Common myeloid progenitor, CD34-positive (primary cell): Measurements from ENCODE around the gene SRPRB.

Source experiments
- CTCF ChIA-PET: fragments of 350-600 bp; sonication (Branson Sonifier 250); formaldehyde crosslinking; loops from one replicate; lab custom pipeline; 2021; ENCODE audit warnings: antibody characterized with exemption; lab: Charles Lee
- POLR2A ChIA-PET: fragments of 350-600 bp; sonication (Branson Sonifier 250); formaldehyde crosslinking; loops from one replicate; lab custom pipeline; 2021; ENCODE audit warnings: antibody characterized with exemption; lab: Charles Lee
- DNase-seq, 3 donors: peaks; one replicate each; pipeline versions ENCODE4 v3.0.0 to v3.0.0-alpha.2; 2013
- H3K27ac ChIP-seq, 2 experiments: 1 replicate in 1 of 2; 2 replicates in 1 of 2; pipeline ENCODE4 v1.7.0; 2013; ENCODE audit warnings: inconsistent platforms in 2 of 2, low read length in 2 of 2, mild to moderate bottlenecking in 2 of 2, low read depth in 1 of 2, moderate library complexity in 1 of 2; ENCODE audit not compliant: severe bottlenecking in 2 of 2, insufficient read depth in 1 of 2, poor library complexity in 1 of 2
- H3K27me3 ChIP-seq, 5 experiments: replicated peaks in 2 of 5; 1 replicate in 3 of 5; 2 replicates in 2 of 5; pipeline versions ENCODE4 v1.6.1 to v1.7.0; 2013; ENCODE audit warnings: low read length in 4 of 5, mild to moderate bottlenecking in 2 of 5, moderate library complexity in 2 of 5, inconsistent platforms in 1 of 5; ENCODE audit not compliant: insufficient read depth in 5 of 5, control insufficient read depth in 4 of 5
- H3K36me3 ChIP-seq, 4 experiments: 1 replicate in 2 of 4; 2 replicates in 2 of 4; pipeline versions ENCODE4 v1.6.1 to v1.7.0; 2013; ENCODE audit warnings: low read length in 3 of 4, control low read depth in 1 of 4, mild to moderate bottlenecking in 1 of 4; ENCODE audit not compliant: control insufficient read depth in 4 of 4, insufficient read depth in 4 of 4
- H3K4me1 ChIP-seq, 4 experiments: 1 replicate in 3 of 4; 2 replicates in 1 of 4; pipeline versions ENCODE4 v1.6.1 to v1.7.1; 2013; ENCODE audit warnings: low read length in 3 of 4, mild to moderate bottlenecking in 3 of 4, control low read depth in 1 of 4, inconsistent platforms in 1 of 4, moderate library complexity in 1 of 4; ENCODE audit not compliant: control insufficient read depth in 4 of 4, insufficient read depth in 4 of 4; ENCODE audit errors: control extremely low read depth in 1 of 4
- H3K4me3 ChIP-seq, 7 experiments: 1 replicate in 4 of 7; 2 replicates in 3 of 7; pipeline versions ENCODE4 v1.5.1 to v1.7.0; 2013; ENCODE audit warnings: mild to moderate bottlenecking in 7 of 7, low read length in 6 of 7, moderate library complexity in 6 of 7, inconsistent platforms in 2 of 7, low read depth in 2 of 7, control low read depth in 1 of 7; ENCODE audit not compliant: insufficient read depth in 4 of 7, control insufficient read depth in 1 of 7; ENCODE audit errors: extremely low read depth in 1 of 7
- H3K9me3 ChIP-seq, 5 experiments: 1 replicate in 4 of 5; 2 replicates in 1 of 5; pipeline versions ENCODE4 v1.6.1 to v1.7.1; 2013; ENCODE audit warnings: low read length in 4 of 5, mild to moderate bottlenecking in 2 of 5, inconsistent platforms in 1 of 5, low read depth in 1 of 5, moderate library complexity in 1 of 5; ENCODE audit not compliant: control insufficient read depth in 4 of 5, insufficient read depth in 2 of 5; ENCODE audit errors: control extremely low read depth in 1 of 5
- WGBS: methylation state at CpG from one replicate; pipeline ENCODE4 v1.1.5; 2013; ENCODE audit not compliant: insufficient coverage; 5-methylcytosine and 5-hydroxymethylcytosine counted together

The SRPRB gene

DNA sequence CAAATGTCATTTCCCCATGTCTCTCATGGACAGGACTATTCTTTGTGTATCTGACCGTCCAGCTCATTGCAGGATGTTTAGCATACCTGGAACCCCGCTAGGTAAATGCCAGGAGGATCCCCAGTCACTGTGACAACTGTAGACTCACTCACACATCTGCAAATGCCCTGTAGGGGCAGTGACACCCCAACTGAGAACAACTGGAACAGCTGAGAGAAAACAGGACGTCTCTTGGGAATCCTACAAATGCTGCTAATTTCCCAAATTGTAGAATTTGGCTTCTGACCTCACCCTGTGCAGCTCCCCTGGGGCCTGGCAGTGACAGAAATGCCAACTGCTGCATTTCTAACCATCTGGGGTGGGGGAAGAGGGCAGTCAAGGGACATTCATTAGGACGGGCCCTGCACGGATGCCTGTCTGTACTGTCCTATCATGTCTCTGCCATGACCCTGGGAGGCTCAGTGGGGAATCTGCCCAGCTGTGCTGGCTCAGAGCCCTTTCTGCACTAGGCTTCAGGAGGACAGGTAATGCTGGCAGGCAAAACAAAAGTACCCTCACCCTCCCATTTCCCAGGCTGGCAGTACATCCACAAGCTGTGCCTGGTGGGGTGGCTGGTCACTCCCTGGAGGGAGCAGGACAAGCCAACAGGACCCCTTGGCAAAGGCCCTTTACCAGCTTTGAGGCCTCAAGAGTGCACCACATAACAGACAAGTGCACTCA is 59.7 kb downstream of the SRPRB start:
- Histone ChIP-seq H3K4me3 (no peak overlapping the region), H3K36me3 (no peaks in the 10 kb centered on the region), H3K27ac (no peak overlapping the region), H3K9me3 (no peaks in the 10 kb centered on the region), H3K4me1 (peaks cover 0 to 4% (median 0%) of the 10 kb centered on the region in 4 experiments), H3K27me3 (no peaks in the 10 kb centered on the region)
- no peak for DNase-seq
- ChIA-PET POLR2A (no interaction called here), CTCF (interaction anchor here (1.2 to 2.1 kb wide), 2 partner anchors 10 to 11 kb away, joined by 5 to 6 read pairs; no protein-coding TSS in a partner anchor)
- WGBS, result 100% methylated on average over 3 of the region's 5 CpGs

DNA sequence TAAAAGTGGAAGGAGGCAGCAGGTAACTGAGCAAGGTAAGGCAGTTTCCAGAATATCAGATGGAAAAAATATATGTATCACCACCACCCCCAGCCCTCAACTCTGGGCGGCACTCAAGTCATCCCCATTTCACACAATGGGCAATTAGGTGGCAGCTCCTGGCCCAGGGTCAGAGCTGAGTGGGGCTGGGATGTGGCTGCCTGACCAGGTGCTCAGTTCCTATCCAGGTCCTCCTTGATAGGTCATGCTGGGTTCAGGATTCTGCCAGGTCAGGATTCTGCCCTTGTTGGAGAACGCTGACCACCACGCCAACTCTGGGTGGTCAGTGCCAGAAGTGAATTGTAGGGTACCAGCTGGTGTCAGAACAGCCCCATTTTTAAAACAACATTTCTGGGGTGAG is 60.5 kb downstream of the SRPRB start:
- Histone ChIP-seq H3K27me3 (no peaks in the 10 kb centered on the region), H3K36me3 (no peaks in the 10 kb centered on the region), H3K4me1 (peaks cover 0 to 4% (median 0%) of the 10 kb centered on the region in 4 experiments), H3K4me3 (no peak overlapping the region), H3K27ac (no peak overlapping the region), H3K9me3 (no peaks in the 10 kb centered on the region)
- ChIA-PET POLR2A (no interaction called here), CTCF (interaction anchor here (1.2 to 2.1 kb wide), 2 partner anchors 9 to 12 kb away, joined by 5 to 6 read pairs; no protein-coding TSS in a partner anchor)
- 100% methylated on average over 3 of the region's 3 CpGs for WGBS
- DNase-seq, result no peak

DNA sequence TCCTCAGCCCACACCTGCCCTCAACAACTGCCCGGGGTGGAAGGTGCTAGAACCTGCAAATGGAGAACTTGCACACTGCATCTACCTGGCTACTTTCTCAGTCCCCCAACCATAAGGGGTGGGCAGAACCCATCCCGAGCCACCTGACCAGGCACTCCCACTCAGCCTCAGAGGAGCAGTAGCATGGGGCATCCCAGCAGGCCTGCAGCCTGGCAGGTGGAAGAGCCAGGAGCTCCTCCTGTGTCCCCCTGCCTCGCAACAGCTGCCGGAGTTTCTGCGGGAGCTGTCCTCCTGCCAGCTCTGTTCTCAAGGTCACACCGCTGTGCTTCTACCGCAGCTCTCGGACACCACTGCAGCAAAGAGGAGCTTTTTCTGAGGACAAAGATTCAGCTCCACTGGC is 62.6 kb downstream of the SRPRB start:
- no peaks in the 10 kb centered on the region for H3K9me3 ChIP-seq
- 95% methylated on average over 7 of the region's 8 CpGs for WGBS
- H3K27ac ChIP-seq, result no peak overlapping the region
- peaks cover 0 to 4% (median 0%) of the 10 kb centered on the region in 4 experiments for H3K4me1 ChIP-seq
- DNase-seq, result no peak
- CTCF ChIA-PET, result interaction anchor here (1.4 to 1.7 kb wide), 2 partner anchors 14 to 50 kb away, joined by 4 read pairs; no protein-coding TSS in a partner anchor
- no peak overlapping the region for H3K4me3 ChIP-seq
- H3K36me3 ChIP-seq, result no peaks in the 10 kb centered on the region
- POLR2A ChIA-PET, result no interaction called here
- H3K27me3 ChIP-seq, result no peaks in the 10 kb centered on the region

GRCh38 chr3:133868758-133869475 is 63.3 kb downstream of the SRPRB start:
- no peak for DNase-seq
- 99% methylated on average over 6 of the region's 7 CpGs for WGBS
- Histone ChIP-seq H3K27ac (no peak overlapping the region), H3K27me3 (no peaks in the 10 kb centered on the region), H3K4me3 (no peak overlapping the region), H3K9me3 (no peaks in the 10 kb centered on the region), H3K36me3 (no peaks in the 10 kb centered on the region), H3K4me1 (peaks cover 0 to 4% (median 0%) of the 10 kb centered on the region in 4 experiments)
- ChIA-PET CTCF (interaction anchor here (0.6 to 1.7 kb wide), 3 partner anchors 13 to 248 kb away, joined by 3 to 4 read pairs (median 4); no protein-coding TSS in a partner anchor), POLR2A (interaction anchor here (0.6 kb wide), 1 partner anchor 51 kb away, joined by 4 read pairs; no protein-coding TSS in a partner anchor)

DNA sequence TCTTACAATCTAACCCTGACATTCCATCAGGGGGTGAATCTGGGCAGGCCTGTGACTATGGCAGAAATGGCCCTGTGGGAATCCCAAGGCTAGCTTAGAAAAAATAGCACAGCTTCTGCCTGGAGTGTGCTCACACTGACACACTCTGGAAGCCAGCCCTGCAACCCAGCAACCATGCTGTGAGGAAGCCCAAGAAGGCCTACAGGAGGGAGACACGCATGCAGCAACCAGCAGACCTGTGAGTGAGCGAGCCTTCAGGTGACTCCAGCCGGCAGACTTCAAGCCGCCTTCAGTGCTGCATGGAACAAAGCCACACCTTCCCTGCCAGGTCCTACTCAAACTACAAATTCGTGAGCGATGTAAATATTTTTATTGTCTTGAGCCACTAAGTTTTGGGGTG is 64.0 kb downstream of the SRPRB start:
- Histone ChIP-seq H3K36me3 (no peaks in the 10 kb centered on the region), H3K4me3 (no peak overlapping the region), H3K27ac (no peak overlapping the region), H3K4me1 (peaks cover 0 to 4% (median 0%) of the 10 kb centered on the region in 4 experiments), H3K27me3 (no peaks in the 10 kb centered on the region), H3K9me3 (no peaks in the 10 kb centered on the region)
- no peak for DNase-seq
- CTCF ChIA-PET, result no interaction called here
- WGBS, result 100% methylated on average over 3 of the region's 6 CpGs
- POLR2A ChIA-PET, result no interaction called here

DNA sequence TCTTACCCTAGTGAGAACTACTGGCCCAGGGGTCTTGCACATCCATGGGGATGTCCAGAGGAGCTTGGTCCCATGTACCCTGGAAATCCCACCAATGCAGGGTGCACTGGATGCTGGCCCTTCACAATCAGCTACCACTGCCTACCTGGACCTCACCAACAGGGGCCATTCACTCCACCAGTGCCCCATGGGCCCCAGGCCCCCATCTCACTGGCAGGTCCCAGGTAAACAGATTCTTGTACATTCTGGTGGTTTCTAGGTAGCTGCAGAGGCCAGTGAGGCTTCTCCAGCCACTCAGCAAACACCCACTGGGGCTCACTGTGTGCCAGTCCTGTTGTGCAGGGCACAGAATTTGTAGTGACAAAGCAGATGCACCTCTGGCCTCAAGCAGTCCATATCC is 65.2 kb downstream of the SRPRB start:
- no peaks in the 10 kb centered on the region for H3K27me3 ChIP-seq
- no peak for DNase-seq
- H3K4me3 ChIP-seq, result no peak overlapping the region
- no peaks in the 10 kb centered on the region for H3K36me3 ChIP-seq
- no peak overlapping the region for H3K27ac ChIP-seq
- H3K4me1 ChIP-seq, result peaks cover 0 to 3% (median 0%) of the 10 kb centered on the region in 4 experiments
- ChIA-PET CTCF (no interaction called here), POLR2A (no interaction called here)
- H3K9me3 ChIP-seq, result no peaks in the 10 kb centered on the region
